ENCODE data around the gene CABLES1. TPM values are rescaled to one million over a fixed set of nuclear protein-coding genes. Genes with fewer than 3 reads are reported as not detected.
"Not testable (repeated sequence)": the region's sequence is repeated elsewhere in the genome, so short reads cannot be mapped to it uniquely, and the experiment has no call there.

The CABLES1 gene
- polyA plus RNA-seq, 2 of the 4 experiments (the other 2 are of a cell fraction) = 4.5 to 8.6 TPM

DNA sequence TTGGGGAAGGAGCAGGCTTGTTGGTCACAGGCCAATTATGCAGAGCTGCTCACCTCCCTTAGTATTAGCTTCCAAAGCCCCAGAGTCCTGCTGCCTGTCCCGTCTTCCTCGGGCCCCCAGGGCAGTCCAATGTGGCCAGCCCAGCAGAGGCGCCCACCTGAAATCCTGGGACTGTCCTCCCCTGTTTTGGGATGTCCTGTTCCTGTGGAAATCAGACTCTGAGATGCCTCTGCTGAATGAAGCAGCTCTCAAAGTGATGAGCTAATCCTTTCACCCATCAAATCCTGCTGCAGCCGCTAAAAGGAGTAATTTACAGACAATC lies 105.3 kb downstream of the CABLES1 start:
- DNase-seq (ENCODE audit: low read depth in 1 of 2, low spot score in 1 of 2) = no peak
- Histone ChIP-seq H3K27ac (no peak overlapping the region), H3K4me1 (no peaks in the 10 kb centered on the region), H3K4me2 (no peak overlapping the region), H3K4me3 (no peak overlapping the region), H3K9me3 (no peaks in the 10 kb centered on the region)
- WGBS (ENCODE audit: missing lambda C conversion rate) = 95% methylated on average over 4 of the region's 4 CpGs
- ATAC-seq = no peak
- FAIRE-seq = no peak
- POLR2A ChIA-PET = no interaction called here
- TF ChIP-seq, protein P1, sequence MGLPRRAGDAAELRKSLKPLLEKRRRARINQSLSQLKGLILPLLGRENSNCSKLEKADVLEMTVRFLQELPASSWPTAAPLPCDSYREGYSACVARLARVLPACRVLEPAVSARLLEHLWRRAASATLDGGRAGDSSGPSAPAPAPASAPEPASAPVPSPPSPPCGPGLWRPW (IDR thresholded peaks at IDR 0.05) = no peak
- TF ChIP-seq CEBPB (IDR thresholded peaks at IDR 0.05) = no peak
- TF ChIP-seq ESRRA (IDR thresholded peaks at IDR 0.05; ENCODE audit: borderline replicate concordance, low read length) = no peak
- TF ChIP-seq, protein P2, sequence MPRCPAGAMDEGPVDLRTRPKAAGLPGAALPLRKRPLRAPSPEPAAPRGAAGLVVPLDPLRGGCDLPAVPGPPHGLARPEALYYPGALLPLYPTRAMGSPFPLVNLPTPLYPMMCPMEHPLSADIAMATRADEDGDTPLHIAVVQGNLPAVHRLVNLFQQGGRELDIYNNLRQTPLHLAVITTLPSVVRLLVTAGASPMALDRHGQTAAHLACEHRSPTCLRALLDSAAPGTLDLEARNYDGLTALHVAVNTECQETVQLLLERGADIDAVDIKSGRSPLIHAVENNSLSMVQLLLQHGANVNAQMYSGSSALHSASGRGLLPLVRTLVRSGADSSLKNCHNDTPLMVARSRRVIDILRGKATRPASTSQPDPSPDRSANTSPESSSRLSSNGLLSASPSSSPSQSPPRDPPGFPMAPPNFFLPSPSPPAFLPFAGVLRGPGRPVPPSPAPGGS (IDR thresholded peaks at IDR 0.05) = no peak
- no peak for TF ChIP-seq RAD21 (conservative IDR thresholded peaks at IDR 0.05 in 1 of 2, IDR thresholded peaks at IDR 0.05 in 1 of 2)
- TF ChIP-seq EHF (CRISPR knock-in tag; IDR thresholded peaks at IDR 0.05) = no peak
- TF ChIP-seq CTCF (IDR thresholded peaks at IDR 0.05) = no peak
- TF ChIP-seq RCOR1 (IDR thresholded peaks at IDR 0.05; ENCODE audit: low read depth, low read length) = no peak
- no peak for TF ChIP-seq NFE2L2 (conservative IDR thresholded peaks at IDR 0.05; ENCODE audit: low read length)
- no peak for TF ChIP-seq CBX2 (IDR thresholded peaks at IDR 0.05; ENCODE audit: borderline replicate concordance, low read depth)
- TF ChIP-seq CHD4 (IDR thresholded peaks at IDR 0.05; ENCODE audit: borderline replicate concordance) = no peak
- no peak for TF ChIP-seq NR3C1 (IDR thresholded peaks at IDR 0.05)
- no peak for TF ChIP-seq ATOH8 (CRISPR knock-in tag; IDR thresholded peaks at IDR 0.05; ENCODE audit: low read depth)
- TF ChIP-seq EHMT2 (IDR thresholded peaks at IDR 0.05; ENCODE audit: low read depth) = no peak
- CTCF ChIA-PET = no interaction called here

DNA sequence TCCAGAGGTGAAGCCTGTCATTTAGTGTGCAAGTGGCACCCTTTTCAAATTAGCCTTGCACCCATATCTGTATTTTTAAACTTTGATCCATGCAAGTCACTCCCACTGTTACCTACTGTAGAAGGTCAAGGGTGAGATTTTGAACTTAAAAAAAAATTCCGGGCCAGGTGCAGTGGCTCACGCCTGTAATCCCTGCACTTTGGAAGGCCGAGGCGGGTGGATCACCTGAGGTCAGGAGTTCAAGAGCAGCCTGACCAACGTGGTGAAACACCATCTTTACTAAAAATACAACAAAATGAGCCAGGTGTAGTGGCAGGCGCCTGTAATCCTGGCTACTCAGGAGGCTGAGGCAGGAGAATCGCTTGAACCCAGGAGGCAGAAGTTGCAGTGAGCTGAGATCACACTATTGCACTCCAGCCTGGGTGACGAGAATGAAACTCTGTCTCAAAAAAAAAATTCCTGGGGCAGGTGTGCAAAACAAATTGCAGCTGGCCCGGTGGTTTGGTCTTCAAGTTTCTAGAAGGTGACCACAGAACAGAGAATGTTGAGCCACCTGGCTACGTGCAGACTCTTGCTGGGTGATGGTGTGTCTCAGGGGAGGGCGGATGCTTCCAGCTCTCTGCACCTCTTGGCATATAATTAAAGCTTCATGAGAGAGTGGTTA lies 106.7 kb downstream of the CABLES1 start:
- FAIRE-seq, POLR2A ChIA-PET: not testable (repeated sequence)
- 85% methylated on average over 11 of the region's 11 CpGs for WGBS (ENCODE audit: missing lambda C conversion rate)

GRCh38 chr18:23243178-23243577 lies 107.9 kb downstream of the CABLES1 start:
- 90% methylated on average over 3 of the region's 3 CpGs for WGBS (ENCODE audit: missing lambda C conversion rate)
- H3K9me3 ChIP-seq = no peaks in the 10 kb centered on the region
- no peak for TF ChIP-seq POLR2AphosphoS2 (conservative IDR thresholded peaks at IDR 0.05; ENCODE audit: low read length)
- DNase-seq (ENCODE audit: low read depth in 1 of 2, low spot score in 1 of 2) (no peak), ATAC-seq (no peak), FAIRE-seq (no peak)
- CTCF ChIA-PET = no interaction called here
- H3K27ac ChIP-seq = no peak overlapping the region
- H3K4me3 ChIP-seq = no peak overlapping the region
- H3K4me2 ChIP-seq = no peak overlapping the region
- H3K4me1 ChIP-seq = no peaks in the 10 kb centered on the region
- POLR2A ChIA-PET = no interaction called here

More for the DNA sequence above, 106.7 kb downstream of the CABLES1 start:
- ATAC-seq; H3K4me1 ChIP-seq; H3K4me3 ChIP-seq; H3K9me3 ChIP-seq; H3K4me2 ChIP-seq; CTCF ChIA-PET; DNase-seq (ENCODE audit: low read depth in 1 of 2, low spot score in 1 of 2); H3K27ac ChIP-seq: not testable (repeated sequence)

DNA sequence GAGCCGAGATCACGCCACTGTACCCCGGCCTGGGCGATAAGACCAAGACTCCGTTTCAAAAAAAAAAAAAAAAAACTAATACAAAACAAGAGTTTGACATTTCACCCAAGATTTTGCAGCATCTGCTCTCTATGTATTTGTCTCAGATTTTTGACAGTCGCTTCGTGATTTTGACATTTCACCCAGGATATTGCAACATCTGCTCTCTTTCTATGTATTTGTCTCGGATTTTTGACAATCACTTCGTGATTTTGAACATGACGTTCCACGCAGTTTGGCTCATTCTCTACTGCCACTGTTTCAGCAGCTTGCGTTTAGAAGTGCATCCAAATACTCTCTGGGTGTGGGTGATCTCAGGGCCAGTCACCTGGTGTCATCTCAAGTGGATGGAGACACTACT lies 108.5 kb downstream of the CABLES1 start:
- Histone ChIP-seq H3K4me3 (no peak overlapping the region), H3K4me1 (no peaks in the 10 kb centered on the region), H3K27ac (no peak overlapping the region), H3K4me2 (no peak overlapping the region), H3K9me3 (peaks cover under 1% of the 10 kb centered on the region; the same call in 1 of the 3 replicates)
- ChIA-PET POLR2A (no interaction called here), CTCF (no interaction called here)
- WGBS (ENCODE audit: missing lambda C conversion rate) = 95% methylated on average over 12 of the region's 12 CpGs
- DNase-seq (ENCODE audit: low read depth in 1 of 2, low spot score in 1 of 2) (no peak), ATAC-seq (no peak), FAIRE-seq (no peak)
- TF ChIP-seq NPAS2 (CRISPR knock-in tag; IDR thresholded peaks at IDR 0.05; ENCODE audit: borderline replicate concordance) (no peak), PBX3 (IDR thresholded peaks at IDR 0.05) (no peak), TP53 (CRISPR knock-in tag; IDR thresholded peaks at IDR 0.05) (no peak), PHF8 (IDR thresholded peaks at IDR 0.05; ENCODE audit: borderline replicate concordance, low read depth) (no peak), HOXB13 (CRISPR knock-in tag; IDR thresholded peaks at IDR 0.05; ENCODE audit: low read depth) (no peak), ELK1 (IDR thresholded peaks at IDR 0.05; ENCODE audit: low read depth, low read length) (no peak)
- TF ChIP-seq, protein P3, sequence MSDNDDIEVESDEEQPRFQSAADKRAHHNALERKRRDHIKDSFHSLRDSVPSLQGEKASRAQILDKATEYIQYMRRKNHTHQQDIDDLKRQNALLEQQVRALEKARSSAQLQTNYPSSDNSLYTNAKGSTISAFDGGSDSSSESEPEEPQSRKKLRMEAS (IDR thresholded peaks at IDR 0.05) = no peak
